ENCODE data around the gene ACADS. TPM values are rescaled to one million over a fixed set of nuclear protein-coding genes. Genes with fewer than 3 reads are reported as not detected.

ACADS gene
- total and polyA plus RNA-seq, 2 of the 8 experiments (the other 6 are each of a cell fraction or from before 2014, with no cell fraction given), result 4.9 to 7.5 TPM

- TF ChIP-seq RXRA (IDR thresholded peaks at IDR 0.05; ENCODE audit: insufficient read depth, low read depth, low read length) (no peak), TAF7 (optimal IDR thresholded peaks at IDR 0.05; ENCODE audit: borderline replicate concordance, low read depth, low read length) (no peak), RFX5 (IDR thresholded peaks at IDR 0.05; ENCODE audit: borderline replicate concordance, low read depth, low read length) (no peak), EP300 (IDR thresholded peaks at IDR 0.05; ENCODE audit: borderline replicate concordance in 1 of 2, low read depth in 2 of 2, low read length in 2 of 2) (no peak), BRCA1 (IDR thresholded peaks at IDR 0.05; ENCODE audit: low read depth, low read length) (no peak), SUZ12 (IDR thresholded peaks at IDR 0.05; ENCODE audit: low read length) (no peak)
- TF ChIP-seq, protein P1, sequence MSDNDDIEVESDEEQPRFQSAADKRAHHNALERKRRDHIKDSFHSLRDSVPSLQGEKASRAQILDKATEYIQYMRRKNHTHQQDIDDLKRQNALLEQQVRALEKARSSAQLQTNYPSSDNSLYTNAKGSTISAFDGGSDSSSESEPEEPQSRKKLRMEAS (IDR thresholded peaks at IDR 0.05), result no peak
Measured at GRCh38 chr12:120744922-120745493, 19.4 kb downstream of the ACADS start (continued).
